Measurements from ENCODE around the gene VKORC1.

- no peak for TF ChIP-seq CTCF (IDR thresholded peaks at IDR 0.05 in 8 of 11, conservative IDR thresholded peaks at IDR 0.05 in 3 of 11)
- TF ChIP-seq POLR2A (IDR thresholded peaks at IDR 0.05): no peak
Measured at GRCh38 chr16:31136287-31136662, 41.7 kb upstream of the VKORC1 start.
